HepG2 (cell line): ENCODE data around the gene RBM45. TPM values are rescaled to one million over a fixed set of nuclear protein-coding genes. Genes with fewer than 3 reads are reported as not detected.

Experiments
- ATF7-NPFF ChIP-seq: sonication (generic); formaldehyde crosslinking; IDR thresholded peaks from 2 replicates; pipeline ENCODE4 v1.8.1; 2023; ENCODE audit warnings: mild to moderate bottlenecking, low read depth, missing genetic modification reagents, moderate library complexity
- CENPBD1 ChIP-seq: sonication (generic); formaldehyde crosslinking; IDR thresholded peaks from 2 replicates; pipeline ENCODE4 v1.8.0; 2022; ENCODE audit warnings: missing genetic modification reagents, low read depth, mild to moderate bottlenecking, borderline replicate concordance
- E2F2 ChIP-seq: sonication (generic); formaldehyde crosslinking; IDR thresholded peaks from 2 replicates; pipeline ENCODE4 v1.4.0; 2020; ENCODE audit warnings: missing genetic modification reagents, borderline replicate concordance
- JDP2 ChIP-seq: sonication (generic); formaldehyde crosslinking; IDR thresholded peaks from 2 replicates; pipeline ENCODE4 v1.8.1; 2022; ENCODE audit warnings: missing genetic modification reagents, borderline replicate concordance
- KLF13 ChIP-seq: sonication (generic); formaldehyde crosslinking; IDR thresholded peaks from 2 replicates; pipeline ENCODE4 v1.4.0; 2020; ENCODE audit warnings: mild to moderate bottlenecking, missing genetic modification reagents
- LRRFIP1 ChIP-seq: sonication (generic); formaldehyde crosslinking; conservative IDR thresholded peaks from 2 replicates; pipeline ENCODE4 v1.4.0; 2020; ENCODE audit warnings: missing genetic modification reagents
- MYNN ChIP-seq: sonication (generic); formaldehyde crosslinking; IDR thresholded peaks from 2 replicates; pipeline ENCODE4 v1.4.0; 2020; ENCODE audit warnings: mild to moderate bottlenecking, low read depth, missing genetic modification reagents
- NFE2L2 ChIP-seq: fragments of 150-350 bp; IDR thresholded peaks from 2 replicates; pipeline ENCODE4 v1.6.1; 2014; ENCODE audit warnings: low read length
- TIGD3 ChIP-seq: sonication (generic); formaldehyde crosslinking; IDR thresholded peaks from 2 replicates; pipeline ENCODE4 v1.5.1; 2020; ENCODE audit warnings: mild to moderate bottlenecking, missing genetic modification reagents, borderline replicate concordance
- ZBTB7A ChIP-seq: sonication (generic); formaldehyde crosslinking; IDR thresholded peaks from 2 replicates; pipeline ENCODE4 v1.8.0; 2022; ENCODE audit warnings: mild to moderate bottlenecking, missing genetic modification reagents
- ZNF292 ChIP-seq: sonication (generic); formaldehyde crosslinking; IDR thresholded peaks from 2 replicates; pipeline ENCODE4 v1.8.1; 2022; ENCODE audit warnings: mild to moderate bottlenecking, low read depth, missing genetic modification reagents, borderline replicate concordance
- ZNF563 ChIP-seq: sonication (generic); formaldehyde crosslinking; IDR thresholded peaks from 2 replicates; pipeline ENCODE4 v1.8.0; 2022; ENCODE audit warnings: mild to moderate bottlenecking, moderate library complexity, missing genetic modification reagents
- ZNF619 ChIP-seq: sonication (generic); formaldehyde crosslinking; IDR thresholded peaks from 2 replicates; pipeline ENCODE4 v1.4.0; 2020; ENCODE audit warnings: mild to moderate bottlenecking, missing genetic modification reagents
- ZNF646 ChIP-seq: sonication (generic); formaldehyde crosslinking; IDR thresholded peaks from 2 replicates; pipeline ENCODE4 v1.9.0; 2021; ENCODE audit warnings: mild to moderate bottlenecking, missing genetic modification reagents
- ZNF768 ChIP-seq: sonication (generic); formaldehyde crosslinking; IDR thresholded peaks from 2 replicates; pipeline ENCODE4 v1.4.0; 2020; ENCODE audit warnings: missing genetic modification reagents
- ZNF776 ChIP-seq: sonication (generic); formaldehyde crosslinking; IDR thresholded peaks from 2 replicates; pipeline ENCODE4 v1.4.0; 2020; ENCODE audit warnings: mild to moderate bottlenecking, missing genetic modification reagents
- polyA plus RNA-seq, 8 experiments: library from polyadenylated mRNA; depleted of rRNA in 3 of 8; stranded (reverse) in 7 of 8; unstranded in 1 of 8; fragments of >200 nt; fragmentation: Illumina TruSeq in 4 of 8; extraction: Trizol in 4 of 8; gene quantifications; 2 replicates each; pipeline versions ENCODE4 v1.2.1 to v1.2.3, GENCODE V29; 2011 to 2016; ENCODE audit warnings: low read depth in 4 of 8, missing spikeins in 1 of 8, mixed read lengths in 1 of 8; ENCODE audit not compliant: insufficient read depth in 1 of 8
- total RNA-seq, 5 experiments: library from RNA; depleted of rRNA; stranded (reverse); fragments of >200 nt; fragmentation: Illumina TruSeq; extraction: Trizol; gene quantifications; 2 replicates each; pipeline ENCODE4 v1.2.3, GENCODE V29; 2016; ENCODE audit warnings: low read depth in 1 of 5

The RBM45 gene
- total and polyA plus RNA-seq, 2 of the 13 experiments (the other 11 are each of a cell fraction or from before 2014, with no cell fraction given): 5.7 to 25.2 TPM

- TF ChIP-seq ATF7-NPFF (CRISPR knock-in tag) (peak; percentile 74; the same call in 1 of the 2 replicates), ZNF619 (CRISPR knock-in tag) (peak; percentile 82), MYNN (CRISPR knock-in tag) (peak; percentile 22; the same call in 1 of the 2 replicates), ZNF646 (no peak), ZNF776 (CRISPR knock-in tag) (no peak), CENPBD1 (no peak), ZNF563 (CRISPR knock-in tag) (peak; percentile 58; the same call in 1 of the 2 replicates), JDP2 (CRISPR knock-in tag) (no peak), TIGD3 (CRISPR knock-in tag) (no peak), LRRFIP1 (no peak), ZNF768 (CRISPR knock-in tag) (peak; percentile 92), E2F2 (CRISPR knock-in tag) (no peak), KLF13 (CRISPR knock-in tag) (0 out of 2 replicates have a peak, but pooled peaks have one; percentile 44), ZBTB7A (CRISPR knock-in tag) (no peak), NFE2L2 (no peak), ZNF292 (CRISPR knock-in tag) (peak; percentile 100)
Measured at GRCh38 chr2:178072383-178073301, 39.6 kb upstream of the RBM45 start, which contains the start of gene PDE11A (continued).
